HG02588 (cell line): ENCODE measurements around the gene CEP19.

Experiments
- ATAC-seq: cut with Tn5 transposase; IDR thresholded peaks from one replicate; pipeline ENCODE4 v1.9.1; 2021; ENCODE audit warnings: mild to moderate bottlenecking, moderate library complexity; ENCODE audit not compliant: unreplicated experiment

Gene CEP19

DNA sequence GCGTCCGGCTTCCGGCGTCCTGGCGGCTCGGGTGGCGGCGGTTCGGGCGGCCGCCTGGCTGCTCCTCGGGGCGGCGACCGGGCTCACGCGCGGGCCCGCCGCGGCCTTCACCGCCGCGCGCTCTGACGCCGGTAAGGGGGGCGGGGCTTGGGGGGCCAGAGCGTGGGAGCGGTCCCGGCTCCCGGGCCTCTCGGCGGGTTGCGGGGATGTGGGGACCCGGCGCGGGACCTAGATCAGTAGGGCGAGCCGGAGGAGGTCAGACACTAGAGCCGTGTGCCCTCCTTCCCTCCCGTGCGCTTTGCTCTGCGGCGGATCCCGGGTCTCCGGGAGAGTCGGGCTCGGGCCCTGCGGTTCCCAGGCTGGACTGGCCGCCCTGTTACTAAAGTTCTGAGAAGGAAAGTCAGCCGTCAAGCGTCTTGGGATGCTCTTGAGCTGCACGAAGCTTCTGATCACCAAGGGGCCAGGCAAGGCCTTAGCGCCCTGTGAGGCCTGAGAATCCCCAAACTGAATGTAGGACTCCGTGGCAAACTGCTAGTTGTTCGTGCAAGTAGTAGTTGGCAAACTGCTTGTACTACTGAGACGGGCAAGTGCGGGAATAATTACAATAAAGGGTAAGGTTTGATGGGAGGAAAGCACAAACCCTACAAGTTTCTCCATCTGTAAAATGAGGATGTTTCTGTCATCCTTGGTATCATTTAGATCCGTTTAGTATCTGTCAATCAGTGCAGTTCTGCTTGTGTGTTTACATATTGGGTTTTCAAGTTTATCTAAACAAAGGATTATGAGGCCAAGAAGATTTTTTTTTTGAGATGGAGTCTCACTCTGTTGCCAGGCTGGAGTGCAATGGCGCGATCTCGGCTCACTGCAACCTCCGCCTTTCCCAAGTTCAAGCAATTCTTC, 714 bp upstream of the CEP19 start:
- ATAC-seq = peak; percentile 56

DNA sequence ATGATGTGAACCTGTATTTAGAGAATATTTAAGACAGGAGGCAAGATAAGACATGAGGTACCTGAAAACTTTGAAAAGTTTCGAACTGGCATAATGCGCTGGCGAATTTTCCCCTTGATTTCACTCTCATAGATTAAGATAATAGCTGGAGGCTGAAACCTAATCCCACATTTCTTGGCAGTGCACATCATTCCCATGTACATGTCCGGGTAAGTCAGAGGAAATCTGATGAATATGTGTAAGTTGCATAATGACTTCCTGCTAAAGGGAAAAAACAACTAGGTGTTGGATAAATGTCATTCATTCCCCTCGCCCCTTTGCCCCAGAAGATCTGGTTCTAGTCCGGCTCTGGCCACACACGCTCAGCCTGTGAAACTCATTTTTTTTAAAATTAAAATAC, 3.6 kb downstream of the CEP19 start:
- no peak for ATAC-seq

DNA sequence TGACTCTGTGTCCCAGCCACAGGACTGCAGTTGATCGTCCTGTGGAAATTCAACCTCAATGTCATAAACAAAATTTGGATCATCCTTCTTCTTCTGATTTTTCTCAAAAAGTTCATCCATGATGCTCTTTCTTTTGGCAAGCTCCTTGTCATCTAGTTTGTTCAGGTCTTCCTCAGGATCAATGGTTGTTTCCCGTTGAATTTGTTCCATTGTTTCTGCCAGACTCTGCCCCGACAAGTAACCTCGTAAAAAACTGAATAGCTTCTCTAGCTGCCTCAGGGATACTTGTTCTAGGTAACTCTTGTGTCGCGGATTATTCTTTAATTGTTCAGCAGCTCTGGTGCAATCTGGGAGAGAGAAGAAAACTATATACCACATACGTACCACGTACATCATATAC, 4.5 kb downstream of the CEP19 start:
- no peak for ATAC-seq

DNA sequence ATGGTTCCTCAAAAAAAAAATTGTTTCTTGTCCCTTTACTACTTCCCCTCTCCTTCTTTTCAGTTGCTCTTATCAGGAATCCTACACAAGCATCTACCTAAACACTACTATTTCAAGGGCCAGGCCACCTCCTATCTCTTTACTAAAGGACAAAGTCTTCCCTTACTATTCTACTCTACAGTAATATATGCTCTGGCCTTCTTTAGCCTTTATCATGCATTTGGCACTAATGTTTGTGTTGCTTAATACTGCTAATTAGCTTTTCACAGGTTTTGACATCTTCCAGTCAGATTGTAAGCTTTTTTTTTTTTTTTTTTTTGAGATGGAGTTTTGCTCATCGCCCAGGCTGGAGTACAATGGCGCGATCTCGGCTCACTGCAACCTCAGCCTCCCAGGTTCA, 5.3 kb downstream of the CEP19 start:
- ATAC-seq = no peak

DNA sequence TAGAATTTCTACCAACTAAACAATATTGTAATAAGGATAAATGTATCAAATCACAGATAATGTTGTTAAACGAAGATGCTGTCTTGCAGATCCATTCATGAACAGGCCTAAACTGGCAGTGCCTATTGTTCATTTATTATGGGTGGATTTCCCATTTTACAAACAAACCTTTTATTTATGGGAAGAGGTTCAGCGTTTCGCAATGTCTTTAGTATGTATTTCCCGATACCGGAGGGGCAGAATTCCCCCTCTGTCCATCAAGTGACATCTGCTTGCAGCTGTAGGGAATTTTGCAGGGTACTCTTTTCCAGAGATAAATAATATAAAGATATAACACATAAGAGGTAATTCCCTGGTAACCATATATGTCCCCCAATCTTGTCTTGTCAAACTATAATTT, 5.7 kb downstream of the CEP19 start:
- no peak for ATAC-seq

DNA sequence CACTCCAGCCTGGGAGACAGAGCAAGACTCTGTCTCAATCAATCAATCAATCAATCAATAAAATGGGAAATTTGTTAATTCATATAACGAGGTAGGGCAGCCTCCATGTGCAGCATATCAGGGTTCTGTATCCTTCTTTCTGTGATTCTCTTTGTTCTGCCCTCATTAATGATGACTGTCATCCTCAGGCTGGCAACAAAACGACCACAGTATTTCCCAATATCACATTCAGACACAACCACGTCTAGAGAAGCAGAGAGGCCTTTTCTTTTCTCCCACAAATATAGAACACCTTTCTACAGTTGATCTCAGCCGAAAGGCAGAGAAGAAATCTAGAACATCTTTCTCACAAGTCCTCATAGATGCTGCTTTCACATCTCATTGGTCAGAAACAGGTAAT, 11.2 kb downstream of the CEP19 start:
- ATAC-seq = no peak

DNA sequence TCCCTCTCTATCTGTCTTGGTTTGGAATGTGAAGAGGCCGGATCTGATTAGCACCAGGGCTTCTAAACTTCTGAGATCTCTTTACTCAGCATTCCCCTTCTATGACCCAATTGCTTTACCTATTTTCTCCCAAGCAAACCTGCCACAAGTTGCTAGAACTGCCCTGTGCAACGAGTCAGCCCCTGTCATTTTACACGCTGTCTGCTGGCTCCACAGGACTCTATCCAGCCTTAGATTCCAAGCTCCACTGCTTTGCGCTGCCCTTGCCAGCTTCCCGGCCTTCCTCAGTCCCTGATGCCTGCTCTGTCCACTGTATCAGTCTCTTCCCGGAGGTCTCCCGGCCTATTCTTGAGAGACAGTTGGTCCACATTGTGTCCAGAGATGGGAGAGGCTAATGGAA, 12.3 kb downstream of the CEP19 start:
- ATAC-seq = no peak

DNA sequence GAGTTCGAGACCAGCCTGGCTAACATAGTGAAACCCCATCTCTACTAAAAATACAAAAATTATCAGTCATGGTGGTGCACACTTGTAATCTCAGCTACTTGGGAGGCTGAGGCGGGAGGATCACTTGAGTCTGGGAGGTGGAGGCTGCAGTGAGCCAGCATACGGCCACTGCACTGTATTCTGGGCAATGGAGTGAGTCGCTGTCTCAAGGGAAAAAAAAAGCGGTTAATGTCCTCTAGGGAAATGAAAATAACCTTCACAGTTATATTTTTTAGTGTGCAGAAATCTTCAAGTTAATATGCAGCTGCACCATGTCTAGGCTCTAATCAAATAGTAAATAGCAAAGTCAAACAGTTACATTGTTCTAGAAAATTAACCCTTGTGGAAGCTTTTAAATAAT, 14.8 kb downstream of the CEP19 start:
- ATAC-seq = no peak

DNA sequence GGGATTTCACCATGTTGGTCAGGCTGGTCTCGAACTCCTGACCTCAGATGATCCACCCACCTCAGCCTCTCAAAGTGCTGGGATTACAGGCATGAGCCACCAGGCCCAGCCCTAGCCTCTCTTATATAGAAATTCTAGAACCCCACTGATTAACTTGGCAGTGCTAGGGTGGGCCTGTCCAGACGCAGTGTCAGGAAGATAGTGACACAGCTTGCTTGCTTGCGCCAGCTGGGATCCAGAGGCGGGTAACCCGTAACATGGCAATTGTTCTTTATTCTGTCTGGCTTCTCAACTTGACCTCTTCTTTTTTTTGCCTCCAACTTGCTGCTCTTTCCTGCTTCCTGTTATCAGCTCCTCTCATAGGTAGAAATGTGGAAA, 16.2 kb downstream of the CEP19 start:
- no peak for ATAC-seq

DNA sequence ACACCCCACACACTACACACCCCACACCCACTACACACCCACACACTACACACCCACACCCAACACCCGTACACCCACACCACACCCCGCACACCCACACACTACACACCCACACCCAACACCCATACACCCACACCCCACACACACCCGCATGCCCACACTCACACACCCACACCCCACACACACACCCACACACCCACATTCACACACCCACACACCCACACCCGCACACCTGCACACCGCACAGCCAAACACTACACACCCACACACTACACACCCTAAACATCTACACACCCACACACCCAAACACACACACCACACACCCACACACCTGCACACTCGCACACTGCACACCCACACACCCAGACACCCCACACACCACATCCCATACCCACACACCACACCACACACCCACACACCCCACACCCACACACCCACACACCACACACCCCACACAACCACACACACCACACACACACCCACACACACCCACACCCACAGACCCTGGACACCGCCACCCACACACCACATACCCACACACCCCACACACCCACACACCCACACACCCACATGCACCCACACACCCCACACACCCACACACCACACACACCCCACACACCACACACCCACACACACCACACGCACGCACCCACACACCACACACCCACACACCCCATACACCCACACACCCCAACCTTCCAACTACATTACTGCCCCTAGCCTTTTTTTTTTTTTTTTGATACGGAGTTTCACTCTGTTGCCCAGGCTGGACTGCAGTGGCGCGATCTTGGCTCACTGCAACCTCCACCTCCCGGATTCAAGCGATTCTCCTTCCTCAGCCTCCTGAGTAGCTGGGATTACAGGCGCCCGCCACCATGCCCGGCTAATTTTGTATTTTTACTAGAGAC, 16.9 kb downstream of the CEP19 start:
- no peak for ATAC-seq

DNA sequence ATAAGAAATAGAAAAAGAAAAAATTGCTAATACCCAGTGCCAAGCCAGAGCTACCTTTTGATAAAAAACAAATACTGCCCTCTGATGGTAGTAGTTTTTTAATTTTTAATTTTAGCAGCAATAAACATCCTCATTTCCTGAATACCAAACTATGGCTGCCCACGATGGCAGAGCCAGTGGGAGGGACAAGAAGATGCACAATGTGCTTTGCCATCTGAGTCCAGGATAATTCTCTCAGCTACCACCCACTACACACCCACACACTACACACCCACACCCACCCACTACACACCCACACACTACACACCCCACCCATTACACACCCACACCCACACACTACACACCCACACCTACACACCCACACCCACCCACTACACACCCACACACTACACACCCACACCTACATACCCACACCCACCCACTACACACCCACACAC, 17.8 kb downstream of the CEP19 start:
- no peak for ATAC-seq

DNA sequence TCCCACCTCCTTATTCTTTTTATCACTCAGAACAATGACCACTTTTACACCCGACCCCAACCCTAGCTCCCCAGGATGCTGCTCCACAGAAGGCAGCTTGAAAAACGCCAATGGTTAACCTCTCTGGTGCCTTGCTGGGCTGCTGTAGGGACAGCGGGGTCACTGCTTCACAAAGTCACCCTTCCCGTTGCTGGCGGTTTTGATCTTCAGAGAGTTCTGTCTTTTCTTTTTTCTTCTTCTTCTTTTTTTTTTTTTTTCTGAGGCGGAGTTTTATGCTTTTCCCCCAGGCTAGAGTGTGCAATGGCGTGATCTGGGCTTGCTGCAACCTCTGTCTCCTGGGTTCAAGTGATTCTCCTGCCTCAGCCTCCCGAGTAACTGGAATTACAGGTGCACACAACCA, 20.7 kb downstream of the CEP19 start:
- no peak for ATAC-seq

DNA sequence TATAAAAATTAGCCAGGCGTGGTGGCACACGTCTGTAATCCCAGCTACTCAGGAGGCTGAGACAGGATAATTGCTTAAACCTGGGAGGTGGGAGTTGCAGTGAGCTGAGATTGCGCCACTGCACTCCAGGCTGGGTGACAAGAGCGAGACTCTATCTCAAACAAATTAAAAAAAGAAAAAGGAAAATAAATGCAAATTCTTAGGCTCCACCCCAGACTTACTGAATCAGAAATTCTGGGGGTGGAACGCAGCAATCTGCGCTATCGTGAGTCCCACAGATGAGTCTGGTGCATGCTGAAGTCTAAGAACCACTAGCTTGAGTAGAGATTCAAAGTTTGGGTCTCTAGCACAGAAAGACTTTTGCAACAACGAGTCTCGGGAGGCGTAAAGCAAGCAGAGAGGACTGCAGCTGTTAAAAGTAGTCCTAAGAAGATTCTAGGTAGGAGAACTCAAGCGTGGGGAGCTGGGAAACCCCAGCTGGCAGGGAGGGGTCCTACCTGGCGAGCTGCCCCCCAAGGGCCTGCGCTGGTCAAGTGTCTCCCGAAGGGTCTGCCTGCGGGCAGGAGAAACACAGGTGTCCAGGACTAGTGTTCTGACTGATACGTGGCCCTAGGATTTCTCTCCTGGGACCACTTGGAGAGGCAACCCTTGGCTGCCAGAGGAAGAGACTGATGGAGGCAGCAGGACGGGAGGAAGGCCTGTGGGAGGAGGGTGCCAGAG, 21.9 kb downstream of the CEP19 start:
- ATAC-seq = no peak

DNA sequence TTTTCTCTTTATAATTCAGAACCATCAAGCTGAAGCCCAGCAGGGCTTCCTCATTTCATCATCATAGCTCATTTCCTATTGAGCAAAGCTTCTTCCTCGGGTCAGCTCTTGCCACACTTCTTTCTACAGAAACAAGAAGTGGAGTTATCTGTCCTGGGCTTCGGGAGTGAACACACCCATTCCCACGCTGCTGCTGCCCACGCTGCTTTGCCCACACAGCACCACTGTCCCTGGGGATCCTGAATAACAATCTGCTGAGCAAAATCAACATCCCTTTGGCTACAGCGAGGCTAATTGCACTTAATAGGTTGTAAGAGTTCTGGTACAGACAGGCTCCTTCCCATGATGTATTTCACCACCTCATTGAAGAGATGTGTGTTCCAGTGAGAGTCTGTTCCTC, 23.7 kb downstream of the CEP19 start:
- no peak for ATAC-seq

DNA sequence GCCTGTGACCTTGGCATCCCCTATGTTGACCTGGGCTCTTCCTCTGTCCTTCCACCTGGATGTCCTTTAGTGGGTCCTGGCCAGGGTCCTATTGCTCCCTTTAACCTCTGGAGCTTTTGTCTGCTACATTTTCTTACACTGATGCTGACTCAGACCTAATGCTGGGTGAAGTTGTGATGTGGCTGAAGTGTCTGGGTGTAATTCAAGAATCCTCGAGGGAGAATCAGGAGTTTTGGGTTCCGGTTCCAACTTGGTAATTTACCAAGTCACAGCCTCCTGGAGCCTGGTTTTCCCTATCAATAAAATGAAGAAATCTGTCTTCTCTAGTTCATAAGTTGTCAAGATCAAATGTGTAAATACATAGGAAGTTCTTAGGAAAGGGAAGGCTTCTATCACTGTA, 25.6 kb downstream of the CEP19 start:
- ATAC-seq = no peak

DNA sequence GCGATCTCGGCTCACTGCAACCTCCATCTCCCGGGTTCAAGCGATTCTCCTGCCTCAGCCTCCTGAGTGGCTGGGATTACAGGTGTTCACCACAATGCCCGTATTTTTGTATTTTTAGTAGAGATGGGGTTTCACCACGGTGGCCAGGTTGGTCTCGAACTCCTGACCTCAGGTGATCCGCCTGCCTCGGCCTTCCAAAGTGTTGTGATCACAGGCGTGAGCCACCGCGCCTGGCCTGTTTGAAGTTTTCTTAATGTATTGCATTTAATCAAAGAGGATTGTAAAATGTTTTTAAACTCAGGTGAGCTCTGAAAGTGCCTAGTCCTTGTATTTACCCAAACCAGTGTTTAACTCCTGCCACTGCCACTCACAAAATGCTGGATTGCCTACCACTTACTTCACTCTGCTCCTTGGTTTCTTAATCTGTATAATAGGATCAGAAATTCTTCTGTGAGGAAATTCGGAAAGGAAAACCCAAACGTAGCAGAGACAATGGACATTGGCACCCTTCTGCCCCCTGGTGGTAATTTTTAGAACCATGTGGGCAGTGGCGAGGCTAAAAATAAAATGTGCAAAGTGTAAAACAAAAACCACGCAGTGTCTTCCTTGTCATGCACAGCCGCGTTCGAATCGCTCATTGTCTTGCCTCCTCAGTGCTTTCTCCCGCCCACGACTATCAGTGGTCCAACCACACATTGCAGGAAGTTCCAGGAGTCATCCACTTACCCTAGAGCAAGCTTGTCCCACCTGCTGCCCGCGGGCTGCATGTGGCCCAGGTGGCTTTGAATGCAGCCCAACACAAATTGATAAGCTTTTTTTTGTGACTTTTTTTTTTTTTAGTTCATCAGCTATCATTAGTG, 27.3 kb downstream of the CEP19 start:
- ATAC-seq = peak; percentile 83

DNA sequence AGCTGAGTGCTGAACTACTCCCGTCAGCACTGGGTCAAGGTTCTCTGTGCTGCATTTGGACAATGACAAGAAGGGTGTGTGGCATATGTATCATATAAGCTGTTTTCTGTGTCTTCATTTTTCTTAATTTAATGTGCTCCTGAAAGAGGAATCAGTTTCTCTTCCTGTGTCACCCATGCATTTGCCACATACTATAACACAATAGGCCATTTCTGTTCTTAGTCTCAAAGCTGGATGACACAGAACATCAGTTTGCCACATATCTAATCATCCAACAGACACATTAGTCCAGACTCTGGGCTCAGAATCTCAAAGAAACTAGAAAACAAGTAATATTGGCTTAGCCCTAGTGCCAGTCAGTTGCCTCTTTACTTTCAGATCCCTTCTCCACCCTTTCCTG, 34.1 kb downstream of the CEP19 start:
- no peak for ATAC-seq

DNA sequence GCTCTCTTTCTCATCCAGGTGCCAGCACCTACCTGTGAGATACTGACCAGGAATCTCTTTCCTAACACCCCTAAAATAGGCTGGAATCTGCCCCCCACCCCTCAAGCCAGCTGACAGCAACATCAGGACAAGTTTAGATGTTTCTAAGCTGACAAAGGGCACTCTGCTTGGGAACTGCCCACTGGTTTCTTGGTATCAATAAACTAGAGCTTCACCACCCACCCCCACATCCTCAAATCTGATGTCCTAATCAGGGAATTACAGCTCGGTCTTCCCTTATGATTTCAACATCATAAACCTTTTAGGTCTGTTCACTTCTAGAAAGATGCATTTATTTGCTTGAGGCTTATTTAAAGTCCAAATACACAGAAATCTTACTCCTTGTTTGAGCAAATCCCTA, 34.7 kb downstream of the CEP19 start:
- no peak for ATAC-seq

DNA sequence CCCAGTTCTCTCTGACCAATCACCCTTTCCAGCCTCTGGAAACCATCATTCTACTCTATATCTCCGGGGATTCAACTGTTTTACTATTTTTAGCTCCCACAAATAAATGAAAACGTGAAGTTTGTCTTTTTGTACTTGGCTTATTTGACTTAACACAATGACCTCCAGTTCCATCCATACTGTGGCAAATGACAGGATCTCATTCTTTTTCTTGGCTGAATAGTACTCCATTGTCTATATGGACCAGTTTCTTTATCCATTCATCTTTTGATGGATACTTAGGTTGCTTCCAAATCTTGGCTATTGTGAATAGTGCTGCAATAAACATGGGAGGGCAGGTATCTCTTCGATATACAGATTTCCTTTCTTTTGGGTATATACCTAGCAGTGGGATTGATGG, 38.4 kb downstream of the CEP19 start:
- ATAC-seq = no peak

DNA sequence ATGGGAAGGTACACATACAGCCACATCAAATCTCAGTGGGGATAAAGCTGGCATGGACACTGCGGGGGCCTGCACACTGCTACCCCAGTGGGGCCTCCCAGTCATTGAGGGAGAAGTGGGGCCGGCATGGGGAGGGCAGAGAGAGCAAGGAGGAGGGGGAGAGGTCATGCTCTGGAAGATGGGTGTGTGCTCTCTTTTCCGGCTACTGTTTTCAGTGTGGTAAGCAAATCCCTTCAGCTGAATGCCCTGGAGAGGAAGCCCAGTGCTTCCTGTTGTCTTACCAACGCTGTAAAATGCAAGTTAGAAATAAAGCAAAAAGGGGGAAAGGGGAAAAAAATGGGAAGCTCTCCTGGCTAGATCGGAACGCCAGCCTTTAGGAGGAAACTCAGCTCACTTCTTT, 41.7 kb downstream of the CEP19 start:
- ATAC-seq = no peak
